Immature natural killer cell (primary cell): ENCODE data around the gene MYO7A. TPM values are rescaled to one million over a fixed set of nuclear protein-coding genes. Genes with fewer than 3 reads are reported as not detected.

ENCODE experiments used
- DNase-seq, 3 donors: peaks; one replicate each; pipeline ENCODE4 v3.0.0; 2022; ENCODE audit warnings: mixed read lengths in 1 of 3
- H3K27ac Mint-ChIP-seq, 6 donors: one replicate each; pipeline ENCODE4 v1.8.0; 2020; ENCODE audit warnings: mixed read lengths in 6 of 6, mild to moderate bottlenecking in 5 of 6, inconsistent platforms in 4 of 6, moderate library complexity in 3 of 6
- H3K27me3 Mint-ChIP-seq, 3 donors: one replicate each; pipeline ENCODE4 v1.8.0; 2020 to 2021; ENCODE audit warnings: low read depth in 3 of 3, mild to moderate bottlenecking in 3 of 3, mixed read lengths in 3 of 3, moderate library complexity in 3 of 3, inconsistent platforms in 1 of 3
- H3K36me3 Mint-ChIP-seq, 3 donors: one replicate each; pipeline ENCODE4 v1.8.0; 2020; ENCODE audit warnings: mixed read lengths in 3 of 3, inconsistent platforms in 2 of 3, mild to moderate bottlenecking in 2 of 3
- H3K4me1 Mint-ChIP-seq, 2 donors: one replicate each; pipeline ENCODE4 v1.8.0; 2020; ENCODE audit warnings: inconsistent platforms in 2 of 2, mild to moderate bottlenecking in 2 of 2, mixed read lengths in 2 of 2, moderate library complexity in 1 of 2
- H3K4me3 Mint-ChIP-seq, 5 donors: one replicate each; pipeline ENCODE4 v1.8.0; 2020; ENCODE audit warnings: mild to moderate bottlenecking in 5 of 5, mixed read lengths in 5 of 5, inconsistent platforms in 3 of 5, moderate library complexity in 3 of 5
- H3K9me3 Mint-ChIP-seq, 6 donors: one replicate each; pipeline ENCODE4 v1.8.0; 2020; ENCODE audit warnings: mild to moderate bottlenecking in 6 of 6, mixed read lengths in 6 of 6, inconsistent platforms in 4 of 6, moderate library complexity in 3 of 6
- polyA plus RNA-seq, 3 donors: library from polyadenylated mRNA; unstranded; fragments of 300-500 nt; fragmentation: Illumina TruSeq; gene quantifications; one replicate each; pipeline ENCODE4 v1.2.3, GENCODE V29; 2021

MYO7A gene
- polyA plus RNA-seq, 3 donors from 2014 or later, result 0.21 to 0.45 TPM; not detected in 1

GRCh38 chr11:77111277-77111676, 16.8 kb upstream of the MYO7A start:
- no peak for DNase-seq
- H3K27me3 Mint-ChIP-seq, result peaks cover 0 to 2% (median 0%) of the 10 kb centered on the region in 3 donors
- no peaks in the 10 kb centered on the region for H3K9me3 Mint-ChIP-seq
- no peaks in the 10 kb centered on the region for H3K36me3 Mint-ChIP-seq
- peaks cover 0 to 6% of the 10 kb centered on the region in 2 donors for H3K4me1 Mint-ChIP-seq
- peak overlapping the region in 1 of 6 donors; percentile 27 for H3K27ac Mint-ChIP-seq
- H3K4me3 Mint-ChIP-seq, result no peak overlapping the region

- no peak overlapping the region for H3K4me3 Mint-ChIP-seq
Observed at GRCh38 chr11:77111946-77112345, 16.1 kb upstream of the MYO7A start.

GRCh38 chr11:77112641-77113381, 15.2 kb upstream of the MYO7A start:
- peaks cover 0 to 4% of the 10 kb centered on the region in 2 donors for H3K4me1 Mint-ChIP-seq
- H3K9me3 Mint-ChIP-seq, result no peaks in the 10 kb centered on the region
- no peaks in the 10 kb centered on the region for H3K36me3 Mint-ChIP-seq
- DNase-seq, result no peak
- peaks cover 0 to 2% (median 2%) of the 10 kb centered on the region in 3 donors for H3K27me3 Mint-ChIP-seq
- H3K27ac Mint-ChIP-seq, result no peak overlapping the region
- no peak overlapping the region for H3K4me3 Mint-ChIP-seq

More at GRCh38 chr11:77111946-77112345, 16.1 kb upstream of the MYO7A start:
- Mint-ChIP-seq H3K36me3 (no peaks in the 10 kb centered on the region), H3K9me3 (no peaks in the 10 kb centered on the region), H3K4me1 (peaks cover 0 to 6% of the 10 kb centered on the region in 2 donors), H3K27me3 (peaks cover 0 to 2% (median 0%) of the 10 kb centered on the region in 3 donors), H3K27ac (peak overlapping the region in 1 of 6 donors; percentile 20)
- no peak for DNase-seq

- peaks cover 0 to 2% (median 0%) of the 10 kb centered on the region in 3 donors for H3K27me3 Mint-ChIP-seq
- H3K4me3 Mint-ChIP-seq, result no peak overlapping the region
- no peaks in the 10 kb centered on the region for H3K36me3 Mint-ChIP-seq
- DNase-seq, result peak in 2 of 3 donors; percentile 13 to 21
- H3K27ac Mint-ChIP-seq, result peak overlapping the region in 2 of 6 donors; percentile 10 to 53
- H3K4me1 Mint-ChIP-seq, result no peaks in the 10 kb centered on the region
- H3K9me3 Mint-ChIP-seq, result no peaks in the 10 kb centered on the region
Observed at GRCh38 chr11:77113382-77114088, 14.5 kb upstream of the MYO7A start.

- H3K36me3 Mint-ChIP-seq, result no peaks in the 10 kb centered on the region
- no peaks in the 10 kb centered on the region for H3K9me3 Mint-ChIP-seq
- H3K4me3 Mint-ChIP-seq, result no peak overlapping the region
- no peak for DNase-seq
- H3K27ac Mint-ChIP-seq, result no peak overlapping the region
- no peaks in the 10 kb centered on the region for H3K4me1 Mint-ChIP-seq
- peaks cover 0 to 2% (median 0%) of the 10 kb centered on the region in 3 donors for H3K27me3 Mint-ChIP-seq
Observed at GRCh38 chr11:77114089-77114463, 14.0 kb upstream of the MYO7A start.

GRCh38 chr11:77115181-77115611, 12.8 kb upstream of the MYO7A start:
- H3K9me3 Mint-ChIP-seq, result no peaks in the 10 kb centered on the region
- H3K27ac Mint-ChIP-seq, result no peak overlapping the region
- no peaks in the 10 kb centered on the region for H3K36me3 Mint-ChIP-seq
- H3K27me3 Mint-ChIP-seq, result peaks cover 0 to 2% (median 0%) of the 10 kb centered on the region in 3 donors
- no peaks in the 10 kb centered on the region for H3K4me1 Mint-ChIP-seq
- DNase-seq, result no peak
- H3K4me3 Mint-ChIP-seq, result no peak overlapping the region

GRCh38 chr11:77115956-77116355, 12.1 kb upstream of the MYO7A start:
- H3K27me3 Mint-ChIP-seq, result peaks cover 0 to 2% (median 0%) of the 10 kb centered on the region in 3 donors
- H3K9me3 Mint-ChIP-seq, result no peaks in the 10 kb centered on the region
- H3K27ac Mint-ChIP-seq, result no peak overlapping the region
- H3K36me3 Mint-ChIP-seq, result peaks cover 0 to 4% (median 4%) of the 10 kb centered on the region in 3 donors
- peaks cover 0 to 4% of the 10 kb centered on the region in 2 donors for H3K4me1 Mint-ChIP-seq
- DNase-seq, result no peak
- no peak overlapping the region for H3K4me3 Mint-ChIP-seq

GRCh38 chr11:77117492-77117891, 10.6 kb upstream of the MYO7A start:
- H3K36me3 Mint-ChIP-seq, result peaks cover 0 to 5% (median 4%) of the 10 kb centered on the region in 3 donors
- no peaks in the 10 kb centered on the region for H3K9me3 Mint-ChIP-seq
- peaks cover 0 to 7% of the 10 kb centered on the region in 2 donors for H3K4me1 Mint-ChIP-seq
- H3K27me3 Mint-ChIP-seq, result peaks cover 0 to 2% (median 0%) of the 10 kb centered on the region in 3 donors
- no peak overlapping the region for H3K4me3 Mint-ChIP-seq
- H3K27ac Mint-ChIP-seq, result no peak overlapping the region
- no peak for DNase-seq

GRCh38 chr11:77118086-77118485, 10.0 kb upstream of the MYO7A start:
- Mint-ChIP-seq H3K27me3 (peaks cover 0 to 2% (median 0%) of the 10 kb centered on the region in 3 donors), H3K36me3 (peaks cover 0 to 5% (median 4%) of the 10 kb centered on the region in 3 donors), H3K27ac (no peak overlapping the region), H3K9me3 (no peaks in the 10 kb centered on the region), H3K4me3 (no peak overlapping the region), H3K4me1 (peaks cover 0 to 7% of the 10 kb centered on the region in 2 donors)
- DNase-seq, result no peak

- peaks cover 0 to 9% (median 5%) of the 10 kb centered on the region in 3 donors for H3K36me3 Mint-ChIP-seq
- no peak overlapping the region for H3K4me3 Mint-ChIP-seq
- H3K9me3 Mint-ChIP-seq, result no peaks in the 10 kb centered on the region
- H3K27ac Mint-ChIP-seq, result no peak overlapping the region
- H3K4me1 Mint-ChIP-seq, result peaks cover 0 to 7% of the 10 kb centered on the region in 2 donors
- H3K27me3 Mint-ChIP-seq, result peaks cover 0 to 2% (median 2%) of the 10 kb centered on the region in 3 donors
- no peak for DNase-seq
Observed at GRCh38 chr11:77118971-77119370, 9.1 kb upstream of the MYO7A start.

GRCh38 chr11:77119531-77119936, 8.5 kb upstream of the MYO7A start:
- Mint-ChIP-seq H3K27me3 (peaks cover 0 to 2% (median 2%) of the 10 kb centered on the region in 3 donors), H3K4me1 (peaks cover 0 to 7% of the 10 kb centered on the region in 2 donors), H3K4me3 (no peak overlapping the region), H3K36me3 (peaks cover 0 to 13% (median 5%) of the 10 kb centered on the region in 3 donors), H3K27ac (no peak overlapping the region), H3K9me3 (no peaks in the 10 kb centered on the region)
- DNase-seq, result no peak

GRCh38 chr11:77120571-77120970, 7.5 kb upstream of the MYO7A start:
- Mint-ChIP-seq H3K9me3 (no peaks in the 10 kb centered on the region), H3K27me3 (peaks cover 0 to 2% (median 2%) of the 10 kb centered on the region in 3 donors), H3K27ac (no peak overlapping the region), H3K4me3 (no peak overlapping the region), H3K4me1 (peaks cover 0 to 7% of the 10 kb centered on the region in 2 donors), H3K36me3 (peaks cover 3 to 13% (median 5%) of the 10 kb centered on the region in 3 donors)
- no peak for DNase-seq

GRCh38 chr11:77121096-77121640, 6.9 kb upstream of the MYO7A start:
- no peaks in the 10 kb centered on the region for H3K9me3 Mint-ChIP-seq
- H3K27me3 Mint-ChIP-seq, result peaks cover 0 to 2% (median 2%) of the 10 kb centered on the region in 3 donors
- H3K27ac Mint-ChIP-seq, result no peak overlapping the region
- H3K36me3 Mint-ChIP-seq, result peaks cover 3 to 13% (median 5%) of the 10 kb centered on the region in 3 donors
- H3K4me3 Mint-ChIP-seq, result no peak overlapping the region
- no peak for DNase-seq
- H3K4me1 Mint-ChIP-seq, result peaks cover 0 to 7% of the 10 kb centered on the region in 2 donors
